ENCODE measurements around the gene ZNF571. TPM values are rescaled to one million over a fixed set of nuclear protein-coding genes. Genes with fewer than 3 reads are reported as not detected.

ZNF571 gene
- 10 to 100 TPM in 1 of 3 donors, 1 to 10 TPM in 2; 5.3 to 12.6 (median 9.2) TPM for total RNA-seq

- Histone ChIP-seq H3K27me3 (no peaks in the 10 kb centered on the region), H3K36me3 (peaks cover 12% of the 10 kb centered on the region), H3K4me3 (peak within 1 kb of the TSS; percentile 61 to 78 (median 66)), H3K4me1 (no peaks in the 10 kb centered on the region), H3K27ac (peak within 1 kb of the TSS; percentile 92 to 96), H3K9me3 (peaks cover 12 to 43% of the 10 kb centered on the region in 2 donors)
- TF ChIP-seq POLR2A (IDR thresholded peaks at IDR 0.05) (peak; percentile 47), POLR2AphosphoS5 (IDR thresholded peaks at IDR 0.05) (peak; percentile 59 to 87 (median 65)), CTCF (IDR thresholded peaks at IDR 0.05) (no peak)
- intact Hi-C loops (cut with DNase I; ENCODE audit: low total_unique reads) = no loop called here
- peak; percentile 92 to 95 for DNase-seq (ENCODE audit: low spot score in 2 of 2)
These were observed at the start of gene ZNF571, which contains the start of gene ZNF540 for GRCh38 chr19:37594304-37594981. Gene ZNF571, minus strand, starts transcription at chr19:37594792. Its CDS starts 8,116 bp downstream, at chr19:37586676. Gene ZNF540, plus strand, starts transcription at chr19:37594876. Its CDS starts 3,572 bp downstream, at chr19:37598448.

- Histone ChIP-seq H3K36me3 (peaks cover 12% of the 10 kb centered on the region), H3K27ac (no peak overlapping the region), H3K4me1 (no peaks in the 10 kb centered on the region), H3K27me3 (no peaks in the 10 kb centered on the region), H3K4me3 (no peak overlapping the region), H3K9me3 (peaks cover 73 to 97% of the 10 kb centered on the region in 2 donors)
- TF ChIP-seq CTCF (IDR thresholded peaks at IDR 0.05) (no peak), POLR2A (IDR thresholded peaks at IDR 0.05) (no peak), POLR2AphosphoS5 (IDR thresholded peaks at IDR 0.05) (no peak)
- DNase-seq (ENCODE audit: low spot score in 2 of 2) = no peak
- intact Hi-C loops (cut with DNase I; ENCODE audit: low total_unique reads) = no loop called here
These were observed 40.8 kb upstream of the ZNF571 start for GRCh38 chr19:37635076-37636056.

GRCh38 chr19:37594982-37595382, 390 bp upstream of the ZNF571 start:
- H3K27ac ChIP-seq = peak overlapping the region; percentile 92 to 96
- H3K36me3 ChIP-seq = peaks cover 17% of the 10 kb centered on the region
- TF ChIP-seq POLR2A (IDR thresholded peaks at IDR 0.05) (no peak), CTCF (IDR thresholded peaks at IDR 0.05) (no peak), POLR2AphosphoS5 (IDR thresholded peaks at IDR 0.05) (peak in 1 of 3 donors; percentile 11)
- DNase-seq (ENCODE audit: low spot score in 2 of 2) = peak; percentile 69 to 72
- peak overlapping the region; percentile 61 to 78 (median 66) for H3K4me3 ChIP-seq
- intact Hi-C loops (cut with DNase I; ENCODE audit: low total_unique reads) = no loop called here
- no peaks in the 10 kb centered on the region for H3K4me1 ChIP-seq
- H3K9me3 ChIP-seq = peaks cover 11 to 44% of the 10 kb centered on the region in 2 donors
- no peaks in the 10 kb centered on the region for H3K27me3 ChIP-seq

- Histone ChIP-seq H3K4me3 (peak overlapping the region; percentile 61 to 78 (median 66)), H3K27ac (peak overlapping the region; percentile 92 to 96), H3K4me1 (no peaks in the 10 kb centered on the region), H3K9me3 (peaks cover 14 to 44% of the 10 kb centered on the region in 2 donors), H3K36me3 (peaks cover 11% of the 10 kb centered on the region), H3K27me3 (no peaks in the 10 kb centered on the region)
- TF ChIP-seq POLR2A (IDR thresholded peaks at IDR 0.05) (no peak), CTCF (IDR thresholded peaks at IDR 0.05) (no peak), POLR2AphosphoS5 (IDR thresholded peaks at IDR 0.05) (no peak)
- intact Hi-C loops (cut with DNase I; ENCODE audit: low total_unique reads) = no loop called here
- no peak for DNase-seq (ENCODE audit: low spot score in 2 of 2)
These were observed 642 bp downstream of the ZNF571 start for GRCh38 chr19:37593996-37594303.
